ENCODE results near the gene TMCC1.

TMCC1 gene

DNA sequence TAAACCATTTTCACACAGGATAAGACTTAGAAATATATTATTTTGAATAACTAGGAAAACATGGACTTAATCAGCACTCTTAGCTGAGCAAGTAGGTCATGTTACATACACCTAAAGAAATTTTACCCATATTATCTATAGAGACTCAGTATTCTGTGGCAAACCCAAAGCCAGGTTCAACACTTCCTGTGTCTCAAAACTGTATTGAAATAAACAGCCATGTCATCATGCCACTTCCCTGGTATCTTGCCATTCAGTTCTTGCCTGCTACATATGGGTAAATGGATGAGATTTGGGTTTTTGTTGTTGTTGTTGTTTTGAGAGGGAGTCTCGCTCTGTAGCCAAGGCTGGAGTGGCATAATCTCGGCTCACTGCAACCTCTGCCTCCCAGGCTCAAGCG is 145.5 kb downstream of the TMCC1 start:
- Mint-ChIP-seq H3K4me1 (peaks cover 21% of the 10 kb centered on the region), H3K36me3 (ENCODE audit: low read depth) (peaks cover 10% of the 10 kb centered on the region), H3K4me3 (no peak overlapping the region), H3K27ac (peak overlapping the region in 1 of 3 experiments; percentile 20), H3K27me3 (ENCODE audit: low read depth) (no peaks in the 10 kb centered on the region), H3K9me3 (peaks cover 3% of the 10 kb centered on the region)
- TF ChIP-seq, protein P1, sequence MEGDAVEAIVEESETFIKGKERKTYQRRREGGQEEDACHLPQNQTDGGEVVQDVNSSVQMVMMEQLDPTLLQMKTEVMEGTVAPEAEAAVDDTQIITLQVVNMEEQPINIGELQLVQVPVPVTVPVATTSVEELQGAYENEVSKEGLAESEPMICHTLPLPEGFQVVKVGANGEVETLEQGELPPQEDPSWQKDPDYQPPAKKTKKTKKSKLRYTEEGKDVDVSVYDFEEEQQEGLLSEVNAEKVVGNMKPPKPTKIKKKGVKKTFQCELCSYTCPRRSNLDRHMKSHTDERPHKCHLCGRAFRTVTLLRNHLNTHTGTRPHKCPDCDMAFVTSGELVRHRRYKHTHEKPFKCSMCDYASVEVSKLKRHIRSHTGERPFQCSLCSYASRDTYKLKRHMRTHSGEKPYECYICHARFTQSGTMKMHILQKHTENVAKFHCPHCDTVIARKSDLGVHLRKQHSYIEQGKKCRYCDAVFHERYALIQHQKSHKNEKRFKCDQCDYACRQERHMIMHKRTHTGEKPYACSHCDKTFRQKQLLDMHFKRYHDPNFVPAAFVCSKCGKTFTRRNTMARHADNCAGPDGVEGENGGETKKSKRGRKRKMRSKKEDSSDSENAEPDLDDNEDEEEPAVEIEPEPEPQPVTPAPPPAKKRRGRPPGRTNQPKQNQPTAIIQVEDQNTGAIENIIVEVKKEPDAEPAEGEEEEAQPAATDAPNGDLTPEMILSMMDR (IDR thresholded peaks at IDR 0.05; ENCODE audit: unreplicated experiment in 3 of 3), result no peak

DNA sequence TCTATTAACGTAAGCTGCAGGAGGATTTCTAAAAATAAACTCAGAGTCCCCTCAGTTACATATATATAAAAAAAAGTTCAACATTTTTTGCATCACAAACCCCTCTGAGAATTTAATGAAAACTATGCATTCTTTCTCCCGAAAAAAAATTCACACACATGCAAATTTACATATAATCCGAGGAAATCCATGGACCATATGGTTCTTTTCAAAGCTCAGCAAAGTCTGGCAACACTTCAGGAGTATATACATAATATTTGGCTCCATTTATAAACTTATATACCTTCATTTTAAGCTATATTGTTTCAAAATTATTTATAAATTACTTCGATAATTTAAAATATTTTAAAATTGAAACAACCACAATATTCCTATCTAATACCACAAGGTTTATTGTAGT is 146.4 kb downstream of the TMCC1 start:
- peaks cover 2% of the 10 kb centered on the region for H3K36me3 Mint-ChIP-seq (ENCODE audit: low read depth)
- H3K4me1 Mint-ChIP-seq, result peaks cover 21% of the 10 kb centered on the region
- TF ChIP-seq, protein P1 (IDR thresholded peaks at IDR 0.05; ENCODE audit: unreplicated experiment in 3 of 3), result no peak
- H3K4me3 Mint-ChIP-seq, result no peak overlapping the region
- H3K27ac Mint-ChIP-seq, result peak overlapping the region in 1 of 3 experiments; percentile 20
- H3K27me3 Mint-ChIP-seq (ENCODE audit: low read depth), result no peaks in the 10 kb centered on the region
- no peaks in the 10 kb centered on the region for H3K9me3 Mint-ChIP-seq

DNA sequence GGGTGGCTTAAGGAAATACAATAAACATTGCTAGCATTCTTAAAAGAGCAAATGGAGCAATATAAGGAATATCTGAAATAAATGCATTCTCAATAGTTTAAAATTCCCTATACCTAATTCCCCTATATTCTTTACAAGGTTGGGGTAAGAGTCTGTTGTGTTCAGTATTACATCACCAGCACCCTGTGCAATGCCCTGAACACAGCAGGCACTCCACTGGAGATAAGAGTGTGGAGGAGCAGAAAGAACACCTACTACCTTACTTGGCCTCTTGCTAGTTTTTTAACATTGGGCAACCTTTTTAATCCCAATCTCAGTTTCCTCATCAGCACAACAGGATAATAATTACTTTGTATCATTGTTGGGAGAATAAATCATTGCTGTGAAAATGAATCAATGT is 146.9 kb downstream of the TMCC1 start:
- Mint-ChIP-seq H3K27ac (peak overlapping the region in 2 of 3 experiments; percentile 20 to 34), H3K4me1 (peaks cover 24% of the 10 kb centered on the region), H3K9me3 (no peaks in the 10 kb centered on the region), H3K27me3 (ENCODE audit: low read depth) (no peaks in the 10 kb centered on the region), H3K36me3 (ENCODE audit: low read depth) (no peaks in the 10 kb centered on the region), H3K4me3 (no peak overlapping the region)
- TF ChIP-seq, protein P1 (IDR thresholded peaks at IDR 0.05; ENCODE audit: unreplicated experiment in 3 of 3), result no peak

DNA sequence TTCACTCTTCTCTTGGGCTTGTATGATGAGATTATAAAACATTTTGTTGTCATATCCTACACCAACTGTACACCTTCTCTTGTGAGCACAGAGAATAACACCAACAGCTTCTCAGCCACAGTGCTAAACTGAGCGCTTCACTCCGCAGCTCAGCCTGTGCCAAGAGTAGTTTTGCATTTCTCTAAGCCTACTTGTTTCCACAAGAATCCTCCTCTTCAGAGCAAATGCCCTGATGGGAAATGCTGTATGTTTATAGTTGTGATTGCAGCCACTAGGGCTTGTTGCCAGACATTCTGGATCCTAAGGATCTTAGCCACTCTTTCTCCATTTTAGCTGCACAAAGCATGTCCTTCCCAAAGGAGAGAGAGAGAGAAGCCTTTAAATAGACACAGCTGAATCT is 148.3 kb downstream of the TMCC1 start:
- no peak overlapping the region for H3K4me3 Mint-ChIP-seq
- H3K27me3 Mint-ChIP-seq (ENCODE audit: low read depth), result no peaks in the 10 kb centered on the region
- no peaks in the 10 kb centered on the region for H3K36me3 Mint-ChIP-seq (ENCODE audit: low read depth)
- H3K4me1 Mint-ChIP-seq, result peaks cover 27% of the 10 kb centered on the region
- peak overlapping the region; percentile 27 to 54 (median 37) for H3K27ac Mint-ChIP-seq
- H3K9me3 Mint-ChIP-seq, result no peaks in the 10 kb centered on the region
- TF ChIP-seq, protein P1 (IDR thresholded peaks at IDR 0.05; ENCODE audit: unreplicated experiment in 3 of 3), result no peak

DNA sequence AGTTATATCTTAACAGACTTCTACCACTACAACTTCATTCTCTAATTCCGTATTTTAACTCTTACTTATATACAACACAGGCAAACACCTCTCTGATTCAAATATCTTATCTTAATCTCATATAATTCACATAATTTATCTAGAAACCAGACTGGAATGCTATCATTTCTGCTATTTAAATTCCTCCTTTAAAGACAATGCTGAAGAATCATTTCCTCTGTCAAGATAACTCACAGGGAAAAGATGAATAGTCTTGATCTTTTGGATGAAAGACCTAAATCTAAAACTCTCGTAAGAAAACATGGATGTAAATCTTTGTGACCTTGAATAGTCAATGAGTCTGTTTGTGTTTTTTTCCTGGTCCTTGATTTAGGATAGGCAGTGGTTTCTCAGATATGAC is 151.7 kb downstream of the TMCC1 start:
- H3K4me3 Mint-ChIP-seq, result no peak overlapping the region
- no peaks in the 10 kb centered on the region for H3K9me3 Mint-ChIP-seq
- H3K36me3 Mint-ChIP-seq (ENCODE audit: low read depth), result peaks cover 4% of the 10 kb centered on the region
- peaks cover 18% of the 10 kb centered on the region for H3K4me1 Mint-ChIP-seq
- H3K27ac Mint-ChIP-seq, result peak overlapping the region in 2 of 3 experiments; percentile 6 to 20
- TF ChIP-seq, protein P1 (IDR thresholded peaks at IDR 0.05; ENCODE audit: unreplicated experiment in 3 of 3), result no peak
- no peaks in the 10 kb centered on the region for H3K27me3 Mint-ChIP-seq (ENCODE audit: low read depth)

DNA sequence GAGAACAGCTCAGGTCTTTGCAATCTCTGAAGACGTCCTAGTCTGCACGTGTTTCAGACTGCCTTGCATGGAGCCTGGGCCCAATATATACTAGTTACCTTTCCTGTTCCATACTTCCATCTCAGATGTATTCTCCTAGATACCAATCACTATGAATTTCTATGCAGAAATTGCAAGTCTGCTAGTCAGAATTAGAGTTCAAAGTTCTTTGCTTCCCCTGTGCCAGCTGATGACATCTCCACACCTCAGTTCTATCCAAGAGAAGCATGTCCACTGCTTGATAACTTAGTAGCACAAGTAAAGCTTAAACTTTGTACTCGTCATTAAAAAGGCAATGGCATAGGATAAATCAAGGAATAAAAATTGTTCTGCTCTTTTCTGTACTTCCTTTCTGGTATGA is 153.4 kb downstream of the TMCC1 start:
- no peaks in the 10 kb centered on the region for H3K9me3 Mint-ChIP-seq
- peaks cover 11% of the 10 kb centered on the region for H3K4me1 Mint-ChIP-seq
- peak overlapping the region in 2 of 3 experiments; percentile 14 to 69 for H3K27ac Mint-ChIP-seq
- H3K4me3 Mint-ChIP-seq, result no peak overlapping the region
- peaks cover 4% of the 10 kb centered on the region for H3K36me3 Mint-ChIP-seq (ENCODE audit: low read depth)
- H3K27me3 Mint-ChIP-seq (ENCODE audit: low read depth), result no peaks in the 10 kb centered on the region
- TF ChIP-seq, protein P1 (IDR thresholded peaks at IDR 0.05; ENCODE audit: unreplicated experiment in 3 of 3), result no peak

Measured in nephron (organoid).